ENCODE results near the gene LIN37.

Gene LIN37

GRCh38 chr19:35748106-35749020, at the start of gene LIN37:
Gene LIN37 (plus strand): TSS chr19:35748576. CDS start chr19:35748725, 149 bp downstream.
- Mint-ChIP-seq H3K27ac (peak within 1 kb of the TSS; percentile 90), H3K9me3 (no peaks in the 10 kb centered on the region), H3K4me3 (peak within 1 kb of the TSS; percentile 96), H3K36me3 (peaks cover 23% of the 10 kb centered on the region), H3K4me1 (peaks cover 63% of the 10 kb centered on the region)
- ATAC-seq: peak; percentile 82
- peak; percentile 95 to 99 for DNase-seq (ENCODE audit: low spot score in 2 of 2)

- Mint-ChIP-seq H3K4me1 (peaks cover 9% of the 10 kb centered on the region), H3K9me3 (no peaks in the 10 kb centered on the region)
- peak; percentile 100 for ATAC-seq
These were observed 46.0 kb upstream of the LIN37 start for GRCh38 chr19:35702223-35703012.

GRCh38 chr19:35703343-35703742, 45.0 kb upstream of the LIN37 start:
- Mint-ChIP-seq H3K4me1 (peaks cover 9% of the 10 kb centered on the region), H3K9me3 (no peaks in the 10 kb centered on the region), H3K4me3 (peak overlapping the region; percentile 92), H3K27ac (no peak overlapping the region), H3K36me3 (no peaks in the 10 kb centered on the region)
- DNase-seq (ENCODE audit: low spot score in 2 of 2): no peak
- no peak for ATAC-seq

More at GRCh38 chr19:35702223-35703012, 46.0 kb upstream of the LIN37 start:
- H3K27ac Mint-ChIP-seq: peak overlapping the region; percentile 94
- H3K36me3 Mint-ChIP-seq: no peaks in the 10 kb centered on the region
- peak; percentile 83 to 95 for DNase-seq (ENCODE audit: low spot score in 2 of 2)
- H3K4me3 Mint-ChIP-seq: peak overlapping the region; percentile 92

- H3K4me3 Mint-ChIP-seq: peak within 1 kb of the TSS; percentile 92
- no peaks in the 10 kb centered on the region for H3K36me3 Mint-ChIP-seq
- no peak for DNase-seq (ENCODE audit: low spot score in 2 of 2)
- no peak for ATAC-seq
- no peak within 1 kb of the TSS for H3K27ac Mint-ChIP-seq
- H3K4me1 Mint-ChIP-seq: peaks cover 9% of the 10 kb centered on the region
- no peaks in the 10 kb centered on the region for H3K9me3 Mint-ChIP-seq
These were observed 44.2 kb upstream of the LIN37 start, which contains the start of gene ZBTB32 for GRCh38 chr19:35704218-35704617. Gene ZBTB32 (plus strand): TSS chr19:35704558. CDS start chr19:35714627, 10,069 bp downstream.

GRCh38 chr19:35708391-35708790, 40.0 kb upstream of the LIN37 start:
- no peak overlapping the region for H3K27ac Mint-ChIP-seq
- DNase-seq (ENCODE audit: low spot score in 2 of 2) (no peak), ATAC-seq (no peak)
- H3K36me3 Mint-ChIP-seq: peaks cover 32% of the 10 kb centered on the region
- H3K4me3 Mint-ChIP-seq: no peak overlapping the region
- no peaks in the 10 kb centered on the region for H3K9me3 Mint-ChIP-seq
- H3K4me1 Mint-ChIP-seq: peaks cover 31% of the 10 kb centered on the region

- Mint-ChIP-seq H3K36me3 (peaks cover 58% of the 10 kb centered on the region), H3K4me1 (peaks cover 47% of the 10 kb centered on the region), H3K4me3 (peak overlapping the region; percentile 99), H3K27ac (peak overlapping the region; percentile 99), H3K9me3 (no peaks in the 10 kb centered on the region)
- DNase-seq (ENCODE audit: low spot score in 2 of 2) (peak; percentile 59 to 90), ATAC-seq (peak; percentile 65)
These were observed 37.3 kb upstream of the LIN37 start for GRCh38 chr19:35710784-35711723.

- Mint-ChIP-seq H3K4me3 (peak overlapping the region; percentile 99), H3K9me3 (no peaks in the 10 kb centered on the region), H3K27ac (peak overlapping the region; percentile 99), H3K4me1 (peaks cover 56% of the 10 kb centered on the region), H3K36me3 (peaks cover 76% of the 10 kb centered on the region)
- peak; percentile 68 to 93 for DNase-seq (ENCODE audit: low spot score in 2 of 2)
- peak; percentile 68 for ATAC-seq
These were observed 35.5 kb upstream of the LIN37 start for GRCh38 chr19:35712567-35713505.

- H3K4me1 Mint-ChIP-seq: peaks cover 57% of the 10 kb centered on the region
- no peaks in the 10 kb centered on the region for H3K9me3 Mint-ChIP-seq
- ATAC-seq (no peak), DNase-seq (ENCODE audit: low spot score in 2 of 2) (no peak)
- peaks cover 81% of the 10 kb centered on the region for H3K36me3 Mint-ChIP-seq
- H3K27ac Mint-ChIP-seq: peak overlapping the region; percentile 99
- H3K4me3 Mint-ChIP-seq: peak overlapping the region; percentile 99
These were observed 34.9 kb upstream of the LIN37 start for GRCh38 chr19:35713506-35713850.

- Mint-ChIP-seq H3K27ac (peak overlapping the region; percentile 99), H3K36me3 (peaks cover 86% of the 10 kb centered on the region), H3K4me3 (peak overlapping the region; percentile 99), H3K4me1 (peaks cover 62% of the 10 kb centered on the region), H3K9me3 (no peaks in the 10 kb centered on the region)
- DNase-seq (ENCODE audit: low spot score in 2 of 2): no peak
- no peak for ATAC-seq
These were observed 34.4 kb upstream of the LIN37 start for GRCh38 chr19:35713904-35714495.

GRCh38 chr19:35714601-35715354, 33.6 kb upstream of the LIN37 start:
- peaks cover 94% of the 10 kb centered on the region for H3K36me3 Mint-ChIP-seq
- ATAC-seq: no peak
- H3K9me3 Mint-ChIP-seq: no peaks in the 10 kb centered on the region
- peaks cover 70% of the 10 kb centered on the region for H3K4me1 Mint-ChIP-seq
- peak overlapping the region; percentile 99 for H3K4me3 Mint-ChIP-seq
- DNase-seq (ENCODE audit: low spot score in 2 of 2): no peak
- H3K27ac Mint-ChIP-seq: peak overlapping the region; percentile 99

GRCh38 chr19:35715355-35715809, 33.0 kb upstream of the LIN37 start:
- Mint-ChIP-seq H3K4me1 (peaks cover 70% of the 10 kb centered on the region), H3K9me3 (no peaks in the 10 kb centered on the region), H3K4me3 (peak overlapping the region; percentile 99), H3K36me3 (peaks cover 98% of the 10 kb centered on the region), H3K27ac (peak overlapping the region; percentile 99)
- no peak for ATAC-seq
- no peak for DNase-seq (ENCODE audit: low spot score in 2 of 2)

GRCh38 chr19:35715981-35716800, 32.2 kb upstream of the LIN37 start:
- peaks cover 69% of the 10 kb centered on the region for H3K4me1 Mint-ChIP-seq
- peak overlapping the region; percentile 99 for H3K27ac Mint-ChIP-seq
- ATAC-seq (no peak), DNase-seq (ENCODE audit: low spot score in 2 of 2) (no peak)
- peaks cover 98% of the 10 kb centered on the region for H3K36me3 Mint-ChIP-seq
- H3K9me3 Mint-ChIP-seq: no peaks in the 10 kb centered on the region
- H3K4me3 Mint-ChIP-seq: peak overlapping the region; percentile 99

Data from stimulated activated effector memory CD8-positive, alpha-beta T cell treated with anti-CD3 and anti-CD28 coated beads, Interleukin-12 subunit alpha, Interleukin-12 subunit beta, amount 100 ng/mL, for 72 hours (primary cell).